ENCODE data around the gene B3GALNT1.
"Not testable (repeated sequence)": the region's sequence is repeated elsewhere in the genome, so short reads cannot be mapped to it uniquely, and the experiment has no call there.

Gene B3GALNT1

GRCh38 chr3:161073181-161073580, 32.0 kb downstream of the B3GALNT1 start:
- no peak for DNase-seq

GRCh38 chr3:161072751-161073150, 32.4 kb downstream of the B3GALNT1 start:
- no peak for DNase-seq

DNA sequence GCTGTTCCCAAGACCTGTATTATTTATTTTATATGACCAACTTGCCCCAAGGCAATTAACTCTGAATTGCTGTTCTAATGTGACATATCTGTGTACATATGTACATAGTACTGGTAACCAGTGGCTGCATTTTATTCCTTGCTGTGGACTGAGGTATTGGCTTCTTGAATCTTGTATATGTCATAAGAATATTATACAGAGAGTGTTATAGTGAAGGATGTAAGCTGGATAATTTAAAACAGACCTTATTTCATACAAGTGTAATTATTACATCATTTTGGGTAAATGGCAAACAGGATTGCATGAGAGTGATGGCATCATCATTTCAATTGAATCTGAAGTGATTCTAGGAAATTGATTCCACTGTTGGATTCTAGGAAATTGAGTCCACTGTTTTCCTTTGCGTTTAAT, 32.9 kb downstream of the B3GALNT1 start:
- no peak for DNase-seq

DNA sequence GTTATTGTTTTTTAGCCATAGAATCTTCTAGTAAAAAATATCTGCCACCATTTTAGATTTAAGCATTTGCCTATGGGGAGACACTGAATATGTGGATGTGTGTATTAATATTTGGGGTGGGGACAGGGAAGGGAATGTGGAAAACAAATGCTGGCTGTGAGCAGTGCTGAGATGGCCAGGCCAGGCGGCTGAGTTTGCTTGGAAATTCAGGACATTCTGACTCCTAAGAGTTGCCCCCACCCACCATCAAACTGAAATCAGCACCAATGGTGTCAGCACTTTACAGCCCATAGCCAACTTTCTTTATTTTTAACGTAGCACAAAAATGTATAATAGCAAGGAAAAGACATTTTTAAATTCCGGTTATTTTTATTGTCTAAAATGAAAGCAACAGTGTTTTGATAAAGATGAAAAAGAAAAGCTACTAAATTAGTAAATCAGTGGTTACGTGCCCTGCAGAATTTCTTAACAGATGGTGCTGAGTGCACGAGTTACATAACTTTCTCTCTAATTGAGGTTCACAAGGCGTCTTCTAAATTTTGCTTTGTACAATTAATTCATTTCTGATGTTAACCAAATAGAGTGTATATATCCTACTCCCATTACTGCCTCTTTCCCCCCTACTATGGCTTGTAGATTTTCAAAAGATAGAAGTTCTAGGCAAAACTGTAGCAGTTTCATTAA, 34.0 kb downstream of the B3GALNT1 start:
- no peak for DNase-seq

DNA sequence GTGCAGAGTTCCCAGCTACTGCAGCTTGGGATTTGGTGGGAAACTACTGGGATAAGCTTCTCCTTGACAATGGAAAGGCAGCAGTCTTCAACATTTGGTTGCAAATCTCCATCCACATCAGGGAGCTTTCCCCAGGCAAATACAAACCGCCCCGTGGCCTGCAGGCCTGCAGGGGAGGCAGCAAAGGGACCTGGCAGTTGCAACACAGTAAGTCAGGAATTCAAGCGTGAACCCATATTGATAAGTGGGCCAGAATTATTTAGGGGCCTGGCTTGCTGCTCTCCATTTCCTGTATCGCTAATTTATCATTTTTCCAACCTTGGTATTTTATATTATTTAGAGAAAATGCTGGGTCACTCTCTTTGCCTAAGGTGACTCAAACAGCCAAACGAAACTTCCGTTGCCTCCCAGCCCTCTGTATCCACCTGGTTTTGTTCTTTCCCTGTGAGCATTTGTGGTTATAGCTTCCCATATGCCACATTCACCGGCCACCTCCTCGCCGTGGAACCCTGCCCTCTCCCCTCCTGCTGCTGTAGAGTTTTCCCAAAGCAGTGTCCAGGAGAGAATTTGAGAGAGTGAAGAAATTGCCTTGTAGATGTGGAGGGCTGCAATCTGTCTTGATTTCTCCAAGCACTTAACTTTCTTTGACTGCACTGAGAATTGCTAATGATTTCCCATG, 34.8 kb downstream of the B3GALNT1 start:
- peak; percentile 20 for DNase-seq

DNA sequence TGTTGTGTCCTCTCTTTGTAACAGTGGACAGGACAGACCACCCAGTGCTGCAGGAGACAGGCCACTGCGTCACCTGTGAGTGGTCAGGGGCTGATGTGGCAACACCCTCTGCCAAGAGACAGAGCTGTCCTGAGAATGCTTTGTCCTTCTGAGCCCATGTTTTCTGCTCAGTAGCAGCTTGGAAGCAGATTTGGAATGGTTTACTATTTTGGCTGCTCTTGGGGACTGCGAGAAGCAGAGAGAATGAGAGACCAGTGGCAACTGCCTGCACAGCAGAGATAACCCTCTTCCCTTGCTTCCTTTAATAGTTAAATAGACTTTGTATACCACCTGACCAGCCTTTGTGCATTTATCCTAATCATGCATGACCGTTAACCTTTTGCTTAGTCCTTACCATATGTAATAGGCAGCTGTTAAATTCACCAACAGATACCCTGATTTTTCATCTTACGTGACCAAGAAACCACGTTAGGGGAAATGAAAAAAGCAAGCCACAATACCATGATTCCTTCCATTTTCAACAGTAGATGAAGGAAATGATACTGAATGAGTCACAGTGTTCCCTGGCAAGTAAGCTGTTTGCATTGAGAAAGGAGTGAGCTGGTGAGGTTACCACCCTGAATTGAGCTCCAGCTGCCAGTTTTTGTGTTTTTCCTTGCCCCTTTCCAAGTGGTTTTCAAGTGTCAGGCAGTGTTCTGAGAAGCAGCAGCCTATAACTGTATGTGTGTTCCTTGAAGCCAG, 35.5 kb downstream of the B3GALNT1 start:
- DNase-seq = peak; percentile 77

DNA sequence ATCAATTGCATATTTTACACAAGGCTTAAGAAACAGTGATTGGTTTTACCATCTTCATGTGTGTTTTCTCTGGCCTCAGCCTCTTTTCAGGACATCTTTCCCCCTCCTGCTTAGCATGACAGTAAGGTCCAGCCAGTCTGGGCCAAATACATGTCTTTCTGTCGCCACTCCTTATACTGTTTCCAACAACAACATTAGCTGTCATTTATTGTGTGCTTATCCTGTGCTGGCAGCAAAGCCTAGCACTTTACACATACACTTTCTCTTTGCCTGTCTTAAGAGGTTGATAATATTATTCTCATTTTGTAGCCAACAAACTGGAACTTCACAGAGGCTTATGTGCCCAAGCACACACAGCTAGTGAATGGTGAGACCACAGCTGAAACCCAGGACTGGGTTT, 37.8 kb downstream of the B3GALNT1 start:
- DNase-seq = no peak

DNA sequence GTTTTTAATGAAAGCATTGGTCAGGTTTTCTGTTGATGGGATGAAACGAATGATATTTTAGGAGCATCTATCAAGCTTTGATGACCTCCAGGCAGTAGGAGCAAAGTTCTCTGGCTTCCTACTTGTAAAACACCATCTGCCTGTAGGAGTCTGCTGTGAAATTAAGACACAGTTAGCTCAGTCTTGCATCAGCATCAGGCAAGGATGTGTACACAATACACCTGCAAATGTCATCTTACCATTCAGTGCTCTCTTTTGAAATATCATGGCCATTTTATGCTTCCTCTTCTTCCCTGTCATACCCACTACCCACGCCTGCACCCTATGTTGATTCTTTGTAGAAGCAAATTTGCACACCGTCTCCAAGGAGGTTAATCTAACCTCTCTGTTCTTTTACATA, 38.2 kb downstream of the B3GALNT1 start:
- DNase-seq = peak; percentile 16

- DNase-seq = no peak
Measured at GRCh38 chr3:161064413-161064812, 40.7 kb downstream of the B3GALNT1 start.

- no peak for DNase-seq
Measured at GRCh38 chr3:161054860-161055604, 50.1 kb downstream of the B3GALNT1 start.

- no peak for DNase-seq
Measured at GRCh38 chr3:161051856-161052255, 53.3 kb downstream of the B3GALNT1 start.

GRCh38 chr3:161050935-161051334, 54.2 kb downstream of the B3GALNT1 start:
- no peak for DNase-seq

DNA sequence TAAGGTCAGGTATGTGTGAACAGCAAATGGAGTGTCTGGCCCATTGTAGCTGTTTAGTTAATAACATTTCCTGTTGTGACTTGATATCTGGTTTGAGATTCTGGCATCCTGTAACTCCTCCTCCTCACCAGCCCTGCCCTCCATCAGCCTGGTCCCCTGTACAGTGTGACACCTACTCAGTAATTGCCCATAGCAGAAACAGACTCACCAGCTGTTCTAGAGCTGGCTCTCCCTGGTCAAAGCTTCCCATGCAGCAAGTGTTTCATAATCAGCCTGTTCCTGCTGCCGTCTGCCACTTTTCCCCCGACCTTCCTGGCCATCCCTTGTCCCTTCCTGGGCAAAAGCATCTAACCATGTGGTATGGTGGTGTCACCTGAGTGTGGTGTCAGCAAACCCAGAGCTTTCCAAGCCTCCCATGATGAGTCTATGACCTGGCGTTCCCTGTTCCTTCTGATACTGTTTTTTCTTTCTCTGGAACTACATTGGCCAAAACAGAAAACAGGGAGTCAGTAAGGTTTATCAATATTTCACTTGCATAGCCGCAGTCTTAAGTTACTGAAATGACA, 55.4 kb downstream of the B3GALNT1 start:
- DNase-seq = no peak

GRCh38 chr3:161043336-161044035, 61.7 kb downstream of the B3GALNT1 start:
- no peak for DNase-seq

DNA sequence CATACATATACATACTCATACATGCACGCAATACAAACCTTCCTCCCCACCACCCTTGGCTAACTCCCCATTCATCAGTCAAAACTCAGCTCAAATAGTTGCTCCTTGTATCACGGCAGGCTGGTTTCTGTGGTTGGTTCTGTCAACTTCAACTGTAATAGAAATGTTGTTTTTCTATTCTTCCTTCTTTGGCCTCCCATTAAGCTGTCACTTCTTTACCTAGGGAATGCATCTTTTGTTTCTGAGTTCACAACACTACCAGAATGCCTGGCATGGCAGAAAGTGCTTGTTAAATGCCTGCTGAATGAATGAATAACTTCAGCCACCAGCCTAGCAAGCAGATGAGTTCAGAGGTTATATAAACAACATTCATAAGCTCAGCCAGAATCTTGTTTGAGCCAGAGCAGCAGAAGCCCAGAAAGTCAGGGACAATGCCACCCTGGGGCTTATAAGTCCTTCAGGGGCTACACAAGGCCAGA, 63.1 kb downstream of the B3GALNT1 start:
- no peak for DNase-seq

DNA sequence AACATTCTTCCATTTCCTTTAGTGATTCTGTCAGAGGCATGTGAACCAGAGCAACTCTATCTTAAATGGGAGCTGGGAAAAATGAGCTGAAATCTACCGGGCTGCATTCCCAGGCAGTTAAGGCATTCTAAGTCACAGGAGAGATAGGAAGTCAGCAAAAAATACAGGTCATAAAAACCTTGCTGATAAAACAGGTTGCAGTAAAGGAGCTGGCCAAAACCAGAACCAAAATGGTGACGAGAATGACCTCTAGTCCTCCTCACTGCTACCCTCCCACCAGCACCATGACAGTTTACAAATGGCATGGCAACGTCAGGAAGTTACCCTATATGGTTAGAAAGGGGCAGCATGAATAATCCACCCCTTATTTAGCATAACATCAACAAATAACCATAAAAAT, 66.4 kb downstream of the B3GALNT1 start:
- no peak for DNase-seq

DNA sequence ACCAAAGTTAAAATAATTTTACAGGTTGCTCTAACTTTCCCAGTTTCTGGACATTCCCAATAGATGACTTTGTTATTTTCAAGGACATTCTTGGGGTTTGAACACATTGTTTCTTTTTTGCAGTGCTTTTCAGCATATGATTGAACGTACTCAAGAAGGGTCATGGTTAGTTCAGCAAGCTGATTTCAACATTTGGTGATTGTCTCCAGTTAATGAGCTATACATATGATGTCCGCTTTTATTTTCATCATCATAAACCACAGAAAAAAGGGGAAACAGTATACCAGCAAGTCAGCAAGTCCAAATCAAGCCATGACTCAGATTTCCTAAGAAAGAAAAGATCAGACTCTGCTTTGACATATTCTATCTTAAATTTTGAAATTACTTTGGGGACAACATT, 69.4 kb downstream of the B3GALNT1 start:
- no peak for DNase-seq

- not testable (repeated sequence) for DNase-seq
Measured at GRCh38 chr3:161034913-161035550, 70.1 kb downstream of the B3GALNT1 start.

Data from DMS53 (cell line).